Lower lobe of right lung (tissue), 2 donors: ENCODE measurements around the gene PIGT. TPM values are rescaled to one million over a fixed set of nuclear protein-coding genes. Genes with fewer than 3 reads are reported as not detected.
A peak's percentile ranks its signal among the peaks of the same experiment; 100 is the strongest.

ENCODE experiments used
- ATAC-seq, 2 donors: fragments of 200-7000 bp; cut with Tn5 transposase; one replicate each; pipeline ENCODE4 v1.9.1; 2020 to 2022; ENCODE audit warnings: mild to moderate bottlenecking in 2 of 2, moderate library complexity in 2 of 2
- DNase-seq: peaks from one replicate; pipeline ENCODE4 v3.0.0-alpha.2; 2020
- H3K27ac ChIP-seq: fragments of 200-600 bp; one replicate; pipeline ENCODE4 v1.8.0; 2022
- H3K27me3 ChIP-seq: fragments of 200-600 bp; one replicate; pipeline ENCODE4 v1.8.0; 2022; ENCODE audit warnings: low read depth
- H3K36me3 ChIP-seq: fragments of 200-600 bp; one replicate; pipeline ENCODE4 v1.8.0; 2022; ENCODE audit warnings: mild to moderate bottlenecking
- H3K4me1 ChIP-seq: fragments of 200-600 bp; one replicate; pipeline ENCODE4 v1.8.0; 2022
- H3K4me3 ChIP-seq: fragments of 200-600 bp; one replicate; pipeline ENCODE4 v1.8.0; 2022; ENCODE audit warnings: mild to moderate bottlenecking
- H3K9me3 ChIP-seq: fragments of 200-600 bp; one replicate; pipeline ENCODE4 v1.8.0; 2022
- CTCF ChIP-seq: fragments of 200-600 bp; IDR thresholded peaks from one replicate; pipeline ENCODE4 v1.8.0; 2022; ENCODE audit warnings: antibody characterized with exemption, mild to moderate bottlenecking
- intact Hi-C: fragments of 100-400 bp; cut with DNase I; formaldehyde crosslinking; loops from one replicate; pipeline ENCODE4 v1.11.0; 2022
- total RNA-seq: library from RNA; stranded (reverse); fragmentation: NEBNext Ultra II Directional; extraction: Animal tissue kit (Norgen Biotek cat#: 25700); gene quantifications from one replicate; pipeline ENCODE4 v1.2.1, GENCODE V29; 2021
- donor health status: DM: no; HTN: yes; CAD: no; lungs with severe emphysema.

Gene PIGT
- total RNA-seq, 1 donor from 2014 or later = 78.7 TPM

- no peaks in the 10 kb centered on the region for H3K9me3 ChIP-seq
- ATAC-seq (peak; percentile 57 to 76), DNase-seq (no peak)
- TF ChIP-seq CTCF = peak; percentile 63
- intact Hi-C loops = no loop called here
- H3K4me1 ChIP-seq = no peaks in the 10 kb centered on the region
- H3K27ac ChIP-seq = no peak overlapping the region
- no peak overlapping the region for H3K4me3 ChIP-seq
- H3K36me3 ChIP-seq = no peaks in the 10 kb centered on the region
- no peaks in the 10 kb centered on the region for H3K27me3 ChIP-seq
These were observed 34.3 kb downstream of the PIGT start for GRCh38 chr20:45450097-45450818.

- intact Hi-C loops = no loop called here
- H3K27ac ChIP-seq = no peak overlapping the region
- ATAC-seq = no peak
These were observed 36.3 kb downstream of the PIGT start for GRCh38 chr20:45452238-45452637.

DNA sequence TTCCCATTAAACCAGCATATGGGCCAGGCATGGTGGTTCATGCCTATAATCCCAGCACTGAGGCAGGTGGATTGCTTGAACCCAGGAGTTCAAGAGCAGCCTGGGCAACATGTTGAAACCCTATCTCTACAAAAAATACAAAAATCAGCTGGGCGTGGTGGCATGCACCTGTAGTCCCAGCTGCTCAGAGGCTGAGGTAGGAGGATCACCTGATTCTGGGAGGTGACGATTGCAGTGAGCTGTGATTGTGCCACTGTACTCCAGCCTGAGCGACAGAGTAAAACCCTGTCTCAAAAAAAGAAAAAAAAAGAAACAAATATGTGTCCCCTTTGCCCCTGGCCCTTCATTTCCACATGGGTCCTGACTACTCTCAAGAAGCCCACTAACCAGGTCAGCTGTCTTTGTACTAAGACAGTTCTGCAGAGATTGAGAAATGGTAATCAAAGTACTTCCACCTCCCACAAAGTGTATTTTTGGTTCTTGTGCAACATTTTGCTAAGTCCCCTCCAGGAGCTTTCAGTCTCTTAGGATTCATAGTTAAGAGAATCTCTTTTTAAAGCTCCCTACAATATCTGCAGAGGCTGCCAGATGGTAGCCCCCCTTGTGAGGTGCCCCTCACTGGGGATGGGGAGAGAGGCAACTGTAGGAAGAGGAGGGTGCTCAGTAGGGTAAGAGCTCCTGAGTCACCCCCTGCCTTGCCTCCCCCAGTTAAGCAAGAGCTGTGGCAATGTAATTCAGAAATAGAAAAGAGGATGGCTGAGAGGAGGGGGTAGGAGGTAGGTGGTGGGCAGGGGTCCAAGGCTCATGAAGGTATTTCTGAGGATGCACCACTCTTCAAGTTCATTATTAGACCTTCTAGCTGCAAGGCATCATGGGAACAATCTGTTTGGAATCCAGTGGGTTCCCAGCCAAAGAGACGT, 37.1 kb downstream of the PIGT start:
- Histone ChIP-seq H3K9me3 (no peaks in the 10 kb centered on the region), H3K27ac (no peak overlapping the region), H3K4me1 (no peaks in the 10 kb centered on the region), H3K27me3 (no peaks in the 10 kb centered on the region), H3K4me3 (no peak overlapping the region), H3K36me3 (no peaks in the 10 kb centered on the region)
- no peak for TF ChIP-seq CTCF
- no peak for DNase-seq
- intact Hi-C loops = no loop called here
- no peak for ATAC-seq

More at GRCh38 chr20:45452238-45452637, 36.3 kb downstream of the PIGT start:
- no peak for TF ChIP-seq CTCF
- Histone ChIP-seq H3K4me1 (no peaks in the 10 kb centered on the region), H3K27me3 (no peaks in the 10 kb centered on the region), H3K9me3 (no peaks in the 10 kb centered on the region), H3K4me3 (no peak overlapping the region), H3K36me3 (no peaks in the 10 kb centered on the region)
- no peak for DNase-seq

DNA sequence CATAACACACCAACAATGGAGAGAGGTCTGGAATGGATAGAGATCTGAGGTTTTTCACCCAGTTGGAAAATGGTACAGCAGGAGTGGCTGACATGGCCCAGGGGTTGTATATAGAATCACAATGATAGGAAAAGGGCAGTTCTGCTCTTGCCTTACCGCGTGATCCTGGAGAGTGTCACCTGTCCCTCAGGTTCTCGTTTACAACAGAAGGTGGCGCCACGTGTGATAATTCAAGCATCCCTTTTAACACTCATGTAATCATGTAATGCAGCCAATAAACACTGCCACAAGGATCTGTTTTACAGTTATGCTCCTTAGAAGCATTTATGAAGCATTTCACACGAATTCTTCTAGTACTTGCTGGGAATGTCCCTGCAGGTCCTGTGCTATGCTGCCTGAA, 40.7 kb downstream of the PIGT start:
- TF ChIP-seq CTCF = peak; percentile 38
- intact Hi-C loops = no loop called here
- DNase-seq = peak; percentile 58
- Histone ChIP-seq H3K36me3 (no peaks in the 10 kb centered on the region), H3K4me3 (no peak overlapping the region), H3K4me1 (no peaks in the 10 kb centered on the region), H3K27me3 (no peaks in the 10 kb centered on the region), H3K9me3 (no peaks in the 10 kb centered on the region), H3K27ac (no peak overlapping the region)
- peak; percentile 77 to 81 for ATAC-seq

DNA sequence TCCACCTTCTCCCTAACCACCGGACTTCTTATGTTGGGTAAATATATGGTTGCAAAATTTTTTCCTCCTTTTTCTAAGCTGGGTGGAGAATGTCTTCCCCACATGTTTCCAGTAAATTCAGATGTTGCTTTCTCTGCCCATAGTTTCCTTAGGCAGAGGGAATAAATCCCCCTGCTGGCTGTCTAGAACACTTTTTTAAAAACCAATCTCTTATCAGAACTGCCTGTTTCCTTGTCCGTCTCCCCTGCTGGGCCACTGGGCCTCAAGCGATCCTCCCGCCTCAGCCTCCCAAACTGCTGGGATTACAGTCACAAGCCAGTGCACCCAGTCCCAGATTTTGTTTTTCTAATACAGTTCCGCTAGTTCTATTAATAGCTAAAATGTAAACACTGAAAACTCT, 43.7 kb downstream of the PIGT start:
- H3K4me3 ChIP-seq = no peak overlapping the region
- no peaks in the 10 kb centered on the region for H3K9me3 ChIP-seq
- H3K4me1 ChIP-seq = no peaks in the 10 kb centered on the region
- DNase-seq (no peak), ATAC-seq (no peak)
- no peak overlapping the region for H3K27ac ChIP-seq
- no peak for TF ChIP-seq CTCF
- H3K36me3 ChIP-seq = no peaks in the 10 kb centered on the region
- intact Hi-C loops = no loop called here
- H3K27me3 ChIP-seq = no peaks in the 10 kb centered on the region
